ENCODE measurements around the gene KCNT1. TPM values are rescaled to one million over a fixed set of nuclear protein-coding genes. Genes with fewer than 3 reads are reported as not detected.

KCNT1 gene
- under 1 TPM in 1 of 4 donors, not detected in 3; 0.21 TPM for total RNA-seq

DNA sequence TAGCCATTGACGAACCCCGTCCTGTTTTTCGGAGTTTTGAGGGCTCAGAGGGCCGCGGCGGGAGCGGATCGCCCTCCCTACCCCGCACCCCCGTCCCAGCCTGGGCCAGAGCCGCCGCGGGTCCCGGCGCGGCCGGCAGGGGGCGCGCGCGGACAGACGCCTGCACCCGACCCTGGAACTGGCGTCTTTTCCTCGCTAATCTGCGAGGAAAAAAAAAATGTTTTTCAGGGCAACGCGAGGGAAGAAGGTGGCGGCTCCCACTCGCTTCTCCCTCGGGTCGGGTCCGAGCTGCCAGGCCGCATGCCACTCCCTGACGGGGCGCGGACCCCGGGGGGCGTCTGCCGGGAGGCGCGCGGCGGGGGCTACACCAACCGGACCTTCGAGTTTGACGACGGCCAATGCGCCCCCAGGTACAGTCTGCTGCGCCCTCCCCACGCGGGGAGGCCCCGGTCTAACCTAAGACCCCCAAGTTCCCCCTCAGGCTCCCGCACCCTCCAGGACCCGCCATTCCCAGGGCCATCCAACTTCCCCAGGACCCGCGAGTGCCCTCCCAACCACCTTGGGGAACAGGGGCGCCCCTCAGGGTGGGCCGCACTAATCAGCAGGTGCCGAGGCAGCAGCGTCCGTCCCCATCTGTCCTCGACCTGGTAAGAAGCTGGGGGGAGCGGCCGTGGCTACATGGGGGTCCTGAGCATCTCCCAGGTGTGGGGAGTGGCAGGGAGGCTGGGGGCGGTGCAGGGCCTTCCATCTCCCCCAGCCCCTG, at the start of gene KCNT1:
Gene KCNT1 (plus strand): TSS at position 227 of the 763 bp plus-strand sequence. CDS start 74 bp downstream, at position 301.
- H3K9me3 ChIP-seq: no peaks in the 10 kb centered on the region
- intact Hi-C loops (cut with DNase I): no loop called here
- H3K36me3 ChIP-seq: no peaks in the 10 kb centered on the region
- H3K4me1 ChIP-seq: peaks cover 4 to 12% of the 10 kb centered on the region in 2 donors
- TF ChIP-seq POLR2A (IDR thresholded peaks at IDR 0.05): no peak
- TF ChIP-seq CTCF (IDR thresholded peaks at IDR 0.05): peak in 5 of 6 experiments; percentile 69 to 99 (median 87)
- no peak within 1 kb of the TSS for H3K27ac ChIP-seq
- WGBS, 2 donors: 6 to 17% methylated on average over 25 to 26 of the region's 66 CpGs
- DNase-seq: peak; percentile 38 to 49
- H3K27me3 ChIP-seq: no peaks in the 10 kb centered on the region
- no peak within 1 kb of the TSS for H3K4me3 ChIP-seq (replicated peaks in 1 of 3)

DNA sequence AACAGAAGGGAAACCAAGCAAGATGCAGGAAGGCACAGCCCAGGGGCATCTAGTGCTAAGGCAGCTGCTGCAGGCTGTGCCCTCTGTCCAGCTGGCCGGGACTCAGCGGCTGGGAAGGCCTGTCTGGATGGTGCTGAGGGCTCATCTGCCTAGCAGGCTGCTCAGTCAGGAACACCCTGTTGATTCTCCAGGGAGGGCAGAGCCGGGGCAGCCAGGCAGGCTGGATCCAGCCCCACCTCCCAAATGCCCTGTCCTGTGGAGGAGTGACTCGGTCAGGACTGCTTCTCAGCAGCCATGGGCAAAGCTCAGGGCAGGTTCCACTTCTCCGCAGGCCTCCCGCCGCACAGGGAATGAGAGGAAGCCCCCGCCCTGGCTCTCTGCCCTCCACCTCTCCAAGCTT, 46.7 kb upstream of the KCNT1 start:
- TF ChIP-seq CTCF (IDR thresholded peaks at IDR 0.05): no peak
- TF ChIP-seq POLR2A (IDR thresholded peaks at IDR 0.05): no peak
- H3K27me3 ChIP-seq: no peaks in the 10 kb centered on the region
- 60 to 66% methylated on average over 4 to 8 of the region's 8 CpGs for WGBS, 2 donors
- H3K4me1 ChIP-seq: no peaks in the 10 kb centered on the region
- intact Hi-C loops (cut with DNase I): no loop called here
- H3K4me3 ChIP-seq (replicated peaks in 1 of 3): no peak overlapping the region
- DNase-seq: no peak
- no peak overlapping the region for H3K27ac ChIP-seq
- no peaks in the 10 kb centered on the region for H3K36me3 ChIP-seq
- H3K9me3 ChIP-seq: no peaks in the 10 kb centered on the region

- WGBS, 2 donors: 85 to 89% methylated on average over 15 of the region's 15 CpGs
- Histone ChIP-seq H3K4me3 (replicated peaks in 1 of 3) (no peak overlapping the region), H3K27ac (no peak overlapping the region), H3K4me1 (no peaks in the 10 kb centered on the region), H3K9me3 (no peaks in the 10 kb centered on the region), H3K27me3 (no peaks in the 10 kb centered on the region), H3K36me3 (no peaks in the 10 kb centered on the region)
- intact Hi-C loops (cut with DNase I): no loop called here
- TF ChIP-seq CTCF (IDR thresholded peaks at IDR 0.05) (no peak), POLR2A (IDR thresholded peaks at IDR 0.05) (no peak)
- no peak for DNase-seq
Observed at GRCh38 chr9:135657416-135657815, 44.6 kb upstream of the KCNT1 start.

DNA sequence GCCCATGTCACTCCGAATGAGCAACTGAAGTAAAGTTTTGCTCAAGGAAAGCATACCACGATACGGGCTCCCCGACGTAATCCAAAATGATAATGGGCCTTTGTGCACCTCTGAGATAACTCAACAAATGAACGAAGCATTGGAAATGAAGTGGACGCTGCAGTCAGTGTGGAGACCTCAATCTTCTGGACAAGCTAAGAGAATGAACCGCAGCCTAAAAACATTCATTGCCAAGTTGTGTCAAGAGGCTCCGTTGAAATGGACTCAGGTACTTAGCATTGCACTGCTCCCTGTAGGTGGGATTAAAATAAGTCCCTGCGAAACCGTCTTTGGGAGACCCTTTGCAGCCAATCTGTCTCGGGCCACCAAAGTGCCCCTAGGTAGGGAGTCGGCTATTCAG, 42.7 kb upstream of the KCNT1 start:
- intact Hi-C loops (cut with DNase I): no loop called here
- H3K27me3 ChIP-seq: no peaks in the 10 kb centered on the region
- no peak overlapping the region for H3K27ac ChIP-seq
- no peak for DNase-seq
- no peaks in the 10 kb centered on the region for H3K9me3 ChIP-seq
- no peaks in the 10 kb centered on the region for H3K36me3 ChIP-seq
- H3K4me3 ChIP-seq (replicated peaks in 1 of 3): no peak overlapping the region
- no peak for TF ChIP-seq CTCF (IDR thresholded peaks at IDR 0.05)
- no peak for TF ChIP-seq POLR2A (IDR thresholded peaks at IDR 0.05)
- no peaks in the 10 kb centered on the region for H3K4me1 ChIP-seq
- WGBS, 2 donors: 83 to 85% methylated on average over 13 of the region's 13 CpGs

GRCh38 chr9:135660407-135660806, 41.6 kb upstream of the KCNT1 start:
- 90 to 92% methylated on average over 22 of the region's 22 CpGs for WGBS, 2 donors
- no peak for DNase-seq

More at GRCh38 chr9:135660407-135660806, 41.6 kb upstream of the KCNT1 start:
- Histone ChIP-seq H3K4me3 (replicated peaks in 1 of 3) (no peak overlapping the region), H3K4me1 (no peaks in the 10 kb centered on the region), H3K27me3 (no peaks in the 10 kb centered on the region), H3K36me3 (no peaks in the 10 kb centered on the region), H3K27ac (no peak overlapping the region), H3K9me3 (no peaks in the 10 kb centered on the region)
- TF ChIP-seq POLR2A (IDR thresholded peaks at IDR 0.05): no peak
- TF ChIP-seq CTCF (IDR thresholded peaks at IDR 0.05): no peak
- intact Hi-C loops (cut with DNase I): no loop called here

Data from thyroid gland (tissue), 4 donors.